Measurements from ENCODE around the gene NLGN1.

DNA sequence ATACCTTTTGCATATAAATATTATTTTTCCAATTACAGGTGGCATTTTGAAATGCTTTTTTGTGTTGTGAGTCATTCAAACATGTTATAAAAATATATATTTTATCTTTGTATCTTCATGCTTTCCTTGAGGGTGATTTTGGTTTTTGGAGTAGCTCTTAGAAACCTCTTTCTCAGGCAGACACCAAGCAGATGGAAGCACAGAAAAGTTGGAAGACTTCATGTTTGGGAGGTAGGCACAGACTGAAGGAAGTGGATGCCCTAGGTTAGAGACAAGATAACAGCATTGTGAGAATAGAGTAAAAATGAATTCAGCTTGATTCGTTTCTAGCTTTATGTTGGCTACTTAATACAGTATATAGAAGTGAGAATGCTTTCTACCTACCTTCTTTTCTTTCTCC, 338.3 kb downstream of the NLGN1 start:
- TF ChIP-seq EZH2 (IDR thresholded peaks at IDR 0.05; ENCODE audit: insufficient read depth, poor library complexity, severe bottlenecking) (no peak), EZH2phosphoT487 (IDR thresholded peaks at IDR 0.05; ENCODE audit: insufficient read depth, low read depth) (no peak)

Measured in GM23248 (cell line).